Pancreas (tissue), 10 donors: Measurements from ENCODE around the gene NGLY1. TPM values are rescaled to one million over a fixed set of nuclear protein-coding genes. Genes with fewer than 3 reads are reported as not detected.
A peak's percentile ranks its signal among the peaks of the same experiment; 100 is the strongest.

ENCODE experiments used
- ATAC-seq, 4 donors: fragments of 200-7000 bp; cut with Tn5 transposase; one replicate each; pipeline versions ENCODE4 v1.8.0 to v1.9.1; 2020; ENCODE audit warnings: mild to moderate bottlenecking in 4 of 4, moderate library complexity in 4 of 4
- DNase-seq, 6 donors: peaks; one replicate each; pipeline ENCODE4 v3.0.0-alpha.2; 2020
- FAIRE-seq: peaks from 2 replicates; lab custom pipeline; 2012; peaks lifted over from hg19 to GRCh38; lab: Jason Lieb, UNC
- H3K27ac ChIP-seq, 4 donors: fragments of 200-600 bp; sonication (generic); 1 replicate in 3 of 4; 2 replicates in 1 of 4; pipeline versions ENCODE4 v1.5.0 to v1.8.0; 2020
- H3K27me3 ChIP-seq, 4 donors: fragments of 200-600 bp; one replicate each; pipeline ENCODE4 v1.8.0; 2021
- H3K36me3 ChIP-seq, 3 donors: fragments of 200-600 bp; sonication (generic) in 1 of 3; one replicate each; pipeline versions ENCODE4 v1.5.0 to v1.8.0; 2020 to 2021
- H3K4me1 ChIP-seq, 3 donors: fragments of 200-600 bp; one replicate each; pipeline ENCODE4 v1.8.0; 2021
- H3K4me3 ChIP-seq, 4 donors: fragments of 200-600 bp; sonication (generic) in 2 of 4; one replicate each; pipeline versions ENCODE4 v1.5.0 to v1.8.0; 2020 to 2021
- H3K9me3 ChIP-seq, 4 donors: fragments of 200-600 bp; one replicate each; pipeline ENCODE4 v1.8.0; 2021
- WGBS, 2 donors: extraction: QIAGEN DNeasy Blood & Tissue Kit; methylation state at CpG; one replicate each; pipeline ENCODE4 v1.1.7; 2013; 5-methylcytosine and 5-hydroxymethylcytosine counted together
- intact Hi-C, 3 donors: fragments of 100-400 bp; cut with DNase I; formaldehyde crosslinking; loops; one replicate each; pipeline versions ENCODE4 v1.11.1 to v1.14.2; 2022
- polyA plus RNA-seq, 2 donors: library from polyadenylated mRNA; stranded (reverse); fragments of 200-250 nt; gene quantifications; one replicate each; pipeline ENCODE4 v1.2.3, GENCODE V29; 2013
- total RNA-seq, 6 donors: library from RNA; stranded (reverse); fragmentation: NEBNext Ultra II Directional in 4 of 6; extraction: Animal tissue kit (Norgen Biotek cat#: 25700) in 4 of 6; gene quantifications; one replicate each; pipeline versions ENCODE4 v1.2.1 to v1.2.4, GENCODE V29; 2021 to 2023
- TF ChIP-seq, protein P1 (sequence below), 4 donors: fragments of 200-600 bp; sonication (generic) in 3 of 4; IDR thresholded peaks; one replicate each; pipeline versions ENCODE4 v1.5.0 to v1.8.0; 2021; ENCODE audit warnings: antibody characterized with exemption in 4 of 4
- donor health status: healthy with polysubstance abuse.
- donor health status: DM: no; HTN: no; CAD: no; lungs with moderate emphysema.
- donor health status: DM: no; HTN: no; CAD: no.
- donor health status: control.
- donor health status: control.
- donor health status: Bipolar disorder and iron deficiency.
- donor health status: DM: yes; HTN: yes; CAD: no.
- donor health status: DM: no; HTN: no; CAD: no.
- donor health status: DM: no; HTN: no; CAD: no.
- donor health status: DM: yes; HTN: yes; CAD: no.

The NGLY1 gene
- total and polyA plus RNA-seq, 8 donors, result 14.0 to 22.6 (median 21.9) TPM

DNA sequence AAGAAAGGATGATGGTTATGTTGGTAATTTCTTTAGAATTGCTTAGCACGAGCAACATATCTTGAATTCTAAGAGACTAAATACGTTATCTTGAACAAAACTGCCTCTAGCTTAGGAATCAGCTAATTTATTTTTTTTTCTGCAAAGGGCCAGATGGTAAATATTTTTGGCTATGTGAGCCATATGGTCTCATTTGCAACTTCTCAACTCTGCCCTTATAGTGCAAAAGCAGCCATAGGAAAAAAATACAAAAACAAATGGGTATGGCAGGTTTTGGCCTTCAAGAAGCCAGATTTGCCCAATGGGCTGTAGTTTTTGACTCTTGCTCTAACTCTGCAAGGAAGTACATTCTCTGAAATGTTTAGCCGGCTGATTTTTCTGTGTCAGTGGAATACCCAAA is 18.5 kb upstream of the NGLY1 start:
- 88 to 93% methylated on average over 3 of the region's 3 CpGs for WGBS, 2 donors
- Histone ChIP-seq H3K27me3 (no peaks in the 10 kb centered on the region), H3K27ac (no peak overlapping the region), H3K9me3 (no peaks in the 10 kb centered on the region), H3K4me1 (no peaks in the 10 kb centered on the region), H3K4me3 (no peak overlapping the region), H3K36me3 (no peaks in the 10 kb centered on the region)
- FAIRE-seq (no peak), ATAC-seq (no peak), DNase-seq (no peak)
- TF ChIP-seq, protein P1, sequence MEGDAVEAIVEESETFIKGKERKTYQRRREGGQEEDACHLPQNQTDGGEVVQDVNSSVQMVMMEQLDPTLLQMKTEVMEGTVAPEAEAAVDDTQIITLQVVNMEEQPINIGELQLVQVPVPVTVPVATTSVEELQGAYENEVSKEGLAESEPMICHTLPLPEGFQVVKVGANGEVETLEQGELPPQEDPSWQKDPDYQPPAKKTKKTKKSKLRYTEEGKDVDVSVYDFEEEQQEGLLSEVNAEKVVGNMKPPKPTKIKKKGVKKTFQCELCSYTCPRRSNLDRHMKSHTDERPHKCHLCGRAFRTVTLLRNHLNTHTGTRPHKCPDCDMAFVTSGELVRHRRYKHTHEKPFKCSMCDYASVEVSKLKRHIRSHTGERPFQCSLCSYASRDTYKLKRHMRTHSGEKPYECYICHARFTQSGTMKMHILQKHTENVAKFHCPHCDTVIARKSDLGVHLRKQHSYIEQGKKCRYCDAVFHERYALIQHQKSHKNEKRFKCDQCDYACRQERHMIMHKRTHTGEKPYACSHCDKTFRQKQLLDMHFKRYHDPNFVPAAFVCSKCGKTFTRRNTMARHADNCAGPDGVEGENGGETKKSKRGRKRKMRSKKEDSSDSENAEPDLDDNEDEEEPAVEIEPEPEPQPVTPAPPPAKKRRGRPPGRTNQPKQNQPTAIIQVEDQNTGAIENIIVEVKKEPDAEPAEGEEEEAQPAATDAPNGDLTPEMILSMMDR (IDR thresholded peaks at IDR 0.05), result no peak
- intact Hi-C loops, result no loop called here

DNA sequence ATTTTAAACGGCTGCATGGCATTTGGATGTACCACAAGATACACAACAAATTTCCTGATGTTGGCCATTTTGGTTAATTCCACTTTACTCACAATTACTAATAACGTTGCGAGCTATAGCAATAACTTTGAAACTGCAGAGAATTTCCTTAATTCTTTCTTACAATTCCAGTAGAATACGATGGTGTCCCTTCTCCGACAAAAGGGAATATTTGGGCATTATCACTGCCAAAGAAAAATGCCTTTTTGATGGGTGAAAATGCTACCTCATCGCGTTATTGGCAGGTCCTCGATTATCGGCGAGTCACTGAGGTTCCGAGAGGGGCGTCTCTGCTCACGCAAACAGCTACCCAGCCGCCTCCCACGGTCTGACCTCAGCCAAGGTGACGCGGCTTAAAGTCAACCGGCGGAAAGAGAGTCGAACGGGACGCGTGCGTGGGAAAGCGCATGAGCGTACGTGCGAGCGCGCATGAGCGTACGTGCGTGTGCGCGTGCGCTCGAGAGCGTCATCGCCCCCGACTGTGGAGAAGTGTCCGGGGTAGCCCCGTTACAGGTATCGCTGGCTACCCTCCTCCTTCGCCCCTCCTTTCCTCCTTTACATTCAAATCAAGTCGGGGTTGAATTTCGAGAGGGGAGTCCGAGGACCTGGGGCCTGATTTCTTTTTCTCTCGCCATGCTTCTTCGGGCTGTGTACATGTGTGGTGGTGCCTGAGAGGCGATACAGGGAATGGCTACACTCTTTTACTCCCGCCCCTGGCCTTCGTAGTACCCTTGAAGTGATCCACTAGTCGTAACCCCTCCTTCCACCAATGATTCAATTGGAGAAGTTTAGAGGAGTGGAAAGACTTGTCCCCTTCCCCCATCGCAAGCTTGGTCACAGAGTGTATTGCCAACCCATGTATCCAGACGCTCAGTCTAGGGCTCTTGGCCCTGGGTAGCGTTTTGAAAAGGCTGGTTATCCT is 6.6 kb upstream of the NGLY1 start, which contains the start of gene OXSM:
Gene OXSM, plus strand, starts transcription at position 495 of the 961 bp plus-strand sequence. CDS start 931 bp downstream, outside the sequence.
- DNase-seq (peak; percentile 87 to 94 (median 90)), FAIRE-seq (peak; percentile 56), ATAC-seq (peak; percentile 96 to 99 (median 98))
- intact Hi-C loops, result loop anchor here in 1 of 3 donors (10.0 kb wide), 1 partner anchor 125 kb away; the partner anchor contains the start of gene TOP2B
- WGBS, 2 donors, result 0 to 1% methylated on average over 56 of the region's 56 CpGs
- Histone ChIP-seq H3K36me3 (peaks cover 0 to 5% (median 0%) of the 10 kb centered on the region in 3 donors), H3K9me3 (no peaks in the 10 kb centered on the region), H3K27me3 (no peaks in the 10 kb centered on the region), H3K4me3 (peak within 1 kb of the TSS; percentile 40 to 68 (median 52)), H3K27ac (peak within 1 kb of the TSS; percentile 71 to 89 (median 78)), H3K4me1 (peaks cover 5 to 18% (median 16%) of the 10 kb centered on the region in 3 donors)
- TF ChIP-seq, protein P1 (IDR thresholded peaks at IDR 0.05), result no peak

DNA sequence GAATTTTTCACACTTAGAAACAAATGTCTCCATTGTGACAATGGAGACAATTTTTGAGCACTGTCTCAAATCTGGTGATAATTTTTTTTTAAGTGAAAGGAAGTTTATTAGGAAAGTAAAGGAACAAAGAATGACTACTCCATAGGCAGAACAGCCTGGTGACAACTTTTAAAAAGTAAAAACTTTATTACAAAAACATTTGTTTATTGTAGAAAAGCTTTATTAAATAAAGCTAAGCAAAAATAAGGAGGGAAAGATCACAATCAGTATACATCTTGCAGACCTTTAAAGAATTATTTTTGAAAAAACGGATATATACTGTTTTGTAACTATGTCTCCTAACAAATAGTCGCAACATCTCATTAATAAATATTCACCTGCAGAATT is 6.0 kb upstream of the NGLY1 start:
- Histone ChIP-seq H3K9me3 (no peaks in the 10 kb centered on the region), H3K36me3 (peaks cover 0 to 3% (median 0%) of the 10 kb centered on the region in 3 donors), H3K27me3 (no peaks in the 10 kb centered on the region), H3K27ac (peak overlapping the region in 3 of 4 donors; percentile 72 to 89 (median 85)), H3K4me1 (peaks cover 5 to 21% (median 16%) of the 10 kb centered on the region in 3 donors), H3K4me3 (peak overlapping the region; percentile 40 to 68 (median 52))
- DNase-seq, result no peak
- FAIRE-seq, result peak; percentile 32
- TF ChIP-seq, protein P1 (IDR thresholded peaks at IDR 0.05), result no peak
- intact Hi-C loops, result loop anchor here in 1 of 3 donors (10.0 kb wide), 1 partner anchor 124 kb away; the partner anchor contains the start of gene TOP2B
- ATAC-seq, result no peak
- 4% methylated on average over 2 of the region's 2 CpGs for WGBS, 2 donors

DNA sequence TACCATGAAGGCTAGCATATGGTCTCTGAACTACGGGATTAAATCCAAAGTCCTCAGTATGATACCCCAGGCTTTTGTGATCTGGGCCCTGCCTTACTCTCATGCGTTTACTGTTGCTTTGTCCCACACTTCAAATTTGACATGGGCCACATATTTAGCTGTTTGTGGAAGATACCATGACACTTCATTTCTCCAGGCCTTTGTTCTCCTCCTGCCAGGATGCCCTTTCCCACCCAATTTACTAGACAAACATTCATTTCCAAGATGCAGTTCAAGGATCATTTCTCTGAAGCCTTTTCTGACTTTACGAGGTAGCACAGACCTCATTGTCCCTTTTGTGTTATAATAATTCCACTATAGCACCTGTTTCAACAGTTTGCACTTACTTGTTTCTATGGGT is 4.4 kb upstream of the NGLY1 start:
- H3K36me3 ChIP-seq, result no peaks in the 10 kb centered on the region
- H3K9me3 ChIP-seq, result no peaks in the 10 kb centered on the region
- intact Hi-C loops, result loop anchor here in 1 of 3 donors (10.0 kb wide), 1 partner anchor 123 kb away; the partner anchor contains the start of gene TOP2B
- no peak overlapping the region for H3K4me3 ChIP-seq
- FAIRE-seq (no peak), DNase-seq (no peak), ATAC-seq (no peak)
- no peak overlapping the region for H3K27ac ChIP-seq
- peaks cover 0 to 16% (median 12%) of the 10 kb centered on the region in 3 donors for H3K4me1 ChIP-seq
- H3K27me3 ChIP-seq, result no peaks in the 10 kb centered on the region
- 45 to 63% methylated on average over 3 of the region's 3 CpGs for WGBS, 2 donors
- TF ChIP-seq, protein P1 (IDR thresholded peaks at IDR 0.05), result no peak
